ENCODE results near the gene IPPK. TPM values are rescaled to one million over a fixed set of nuclear protein-coding genes. Genes with fewer than 3 reads are reported as not detected.
A peak's percentile ranks its signal among the peaks of the same experiment; 100 is the strongest.

IPPK gene
- total RNA-seq, 3 donors from 2014 or later: 6.8 to 9.0 (median 7.7) TPM

DNA sequence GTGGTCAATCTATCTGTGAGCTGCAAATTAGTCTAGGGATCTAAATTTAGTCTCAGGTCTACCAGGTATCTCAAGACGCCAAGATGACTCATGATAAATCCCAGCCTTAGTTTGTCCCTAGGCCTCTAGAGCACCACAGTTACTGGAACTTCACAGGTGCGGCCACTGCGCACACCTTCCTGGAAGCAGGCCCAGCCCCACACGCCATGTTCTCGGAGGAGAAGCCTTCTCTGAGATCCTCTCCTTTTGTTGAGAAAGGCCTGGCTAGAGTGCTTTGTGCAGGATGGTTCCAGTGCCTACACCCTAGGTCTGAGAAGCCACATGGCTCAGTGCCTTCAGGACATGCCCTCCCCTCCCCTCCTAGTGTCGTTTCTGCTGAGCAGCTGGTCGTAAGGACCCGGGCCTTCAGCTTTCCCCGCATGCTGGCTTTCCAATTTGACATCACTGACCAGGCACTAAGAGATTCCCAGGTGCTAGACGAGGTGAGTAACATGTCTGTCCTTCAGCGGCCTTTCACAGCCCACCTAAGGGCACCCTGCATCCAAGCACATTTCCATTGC lies 51.9 kb downstream of the IPPK start:
- no peaks in the 10 kb centered on the region for H3K36me3 ChIP-seq (ENCODE audit: low read depth)
- DNase-seq (no peak), ATAC-seq (no peak)
- no peaks in the 10 kb centered on the region for H3K4me1 ChIP-seq (ENCODE audit: low read depth)
- TF ChIP-seq, protein P1, sequence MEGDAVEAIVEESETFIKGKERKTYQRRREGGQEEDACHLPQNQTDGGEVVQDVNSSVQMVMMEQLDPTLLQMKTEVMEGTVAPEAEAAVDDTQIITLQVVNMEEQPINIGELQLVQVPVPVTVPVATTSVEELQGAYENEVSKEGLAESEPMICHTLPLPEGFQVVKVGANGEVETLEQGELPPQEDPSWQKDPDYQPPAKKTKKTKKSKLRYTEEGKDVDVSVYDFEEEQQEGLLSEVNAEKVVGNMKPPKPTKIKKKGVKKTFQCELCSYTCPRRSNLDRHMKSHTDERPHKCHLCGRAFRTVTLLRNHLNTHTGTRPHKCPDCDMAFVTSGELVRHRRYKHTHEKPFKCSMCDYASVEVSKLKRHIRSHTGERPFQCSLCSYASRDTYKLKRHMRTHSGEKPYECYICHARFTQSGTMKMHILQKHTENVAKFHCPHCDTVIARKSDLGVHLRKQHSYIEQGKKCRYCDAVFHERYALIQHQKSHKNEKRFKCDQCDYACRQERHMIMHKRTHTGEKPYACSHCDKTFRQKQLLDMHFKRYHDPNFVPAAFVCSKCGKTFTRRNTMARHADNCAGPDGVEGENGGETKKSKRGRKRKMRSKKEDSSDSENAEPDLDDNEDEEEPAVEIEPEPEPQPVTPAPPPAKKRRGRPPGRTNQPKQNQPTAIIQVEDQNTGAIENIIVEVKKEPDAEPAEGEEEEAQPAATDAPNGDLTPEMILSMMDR (IDR thresholded peaks at IDR 0.05): no peak
- H3K4me3 ChIP-seq: no peak overlapping the region
- no peaks in the 10 kb centered on the region for H3K9me3 ChIP-seq
- intact Hi-C loops (cut with DNase I, micrococcal nuclease): no loop called here

DNA sequence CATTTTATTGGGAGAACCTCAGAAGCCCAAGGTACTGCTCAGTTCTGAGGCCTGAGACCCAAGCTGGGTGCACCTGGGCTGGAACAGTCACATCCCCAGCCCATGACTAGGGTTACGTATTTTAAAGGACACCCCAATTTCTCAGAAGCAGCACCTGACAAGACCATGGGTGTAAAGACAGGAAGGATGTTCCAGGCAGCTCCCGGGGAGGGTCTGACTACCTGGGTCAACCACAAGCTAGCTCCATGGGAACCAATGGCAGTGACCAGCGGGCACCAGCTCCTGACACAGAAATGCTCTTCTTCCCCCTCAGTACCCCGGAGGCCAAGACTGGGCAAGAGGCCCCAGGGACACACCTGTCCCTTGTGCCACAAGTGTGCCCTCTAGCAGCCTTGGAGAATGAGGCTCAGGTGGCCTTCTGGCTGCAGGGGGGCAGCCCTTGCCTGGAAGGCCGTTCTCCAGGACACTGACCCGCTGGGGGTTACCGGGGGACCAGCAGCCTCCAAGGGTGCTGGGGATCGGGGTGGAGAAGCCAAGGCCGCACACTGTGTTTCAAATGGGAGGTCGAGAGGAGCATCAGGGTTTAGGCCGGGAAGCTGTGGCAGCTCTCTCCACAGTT lies 52.6 kb downstream of the IPPK start:
- H3K36me3 ChIP-seq (ENCODE audit: low read depth): no peaks in the 10 kb centered on the region

DNA sequence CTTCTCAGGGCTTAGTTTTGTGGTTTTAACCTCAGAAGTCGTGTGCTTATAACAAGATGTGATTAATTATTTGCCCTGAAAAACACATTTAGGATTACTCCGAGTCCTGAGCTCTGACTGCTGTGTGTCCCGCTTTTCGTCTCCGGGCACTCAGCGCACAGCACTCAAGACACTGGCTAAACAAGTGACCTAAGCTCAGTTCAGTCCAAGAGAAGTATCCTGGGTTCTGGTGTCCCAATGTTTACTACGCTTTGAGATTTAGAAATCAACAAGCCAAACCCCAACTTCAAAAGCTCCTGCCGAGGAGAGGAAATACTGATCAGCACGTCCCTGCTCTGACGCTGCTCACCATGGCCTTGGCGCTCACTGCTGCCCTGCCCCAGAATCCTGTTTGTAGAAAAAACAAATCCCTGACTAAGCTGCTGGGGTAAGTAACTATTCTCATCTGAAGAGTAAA lies 53.2 kb downstream of the IPPK start:
- DNase-seq (no peak), ATAC-seq (peak; percentile 39)
- intact Hi-C loops (cut with DNase I, micrococcal nuclease): no loop called here
- H3K9me3 ChIP-seq: no peaks in the 10 kb centered on the region
- H3K36me3 ChIP-seq (ENCODE audit: low read depth): no peaks in the 10 kb centered on the region
- no peaks in the 10 kb centered on the region for H3K4me1 ChIP-seq (ENCODE audit: low read depth)
- TF ChIP-seq, protein P1 (IDR thresholded peaks at IDR 0.05): no peak
- no peak overlapping the region for H3K4me3 ChIP-seq

More for the DNA sequence above, 52.6 kb downstream of the IPPK start:
- no peaks in the 10 kb centered on the region for H3K9me3 ChIP-seq
- no peaks in the 10 kb centered on the region for H3K4me1 ChIP-seq (ENCODE audit: low read depth)
- TF ChIP-seq, protein P1 (IDR thresholded peaks at IDR 0.05): no peak
- H3K4me3 ChIP-seq: no peak overlapping the region
- DNase-seq: no peak
- ATAC-seq: no peak
- intact Hi-C loops (cut with DNase I, micrococcal nuclease): no loop called here

DNA sequence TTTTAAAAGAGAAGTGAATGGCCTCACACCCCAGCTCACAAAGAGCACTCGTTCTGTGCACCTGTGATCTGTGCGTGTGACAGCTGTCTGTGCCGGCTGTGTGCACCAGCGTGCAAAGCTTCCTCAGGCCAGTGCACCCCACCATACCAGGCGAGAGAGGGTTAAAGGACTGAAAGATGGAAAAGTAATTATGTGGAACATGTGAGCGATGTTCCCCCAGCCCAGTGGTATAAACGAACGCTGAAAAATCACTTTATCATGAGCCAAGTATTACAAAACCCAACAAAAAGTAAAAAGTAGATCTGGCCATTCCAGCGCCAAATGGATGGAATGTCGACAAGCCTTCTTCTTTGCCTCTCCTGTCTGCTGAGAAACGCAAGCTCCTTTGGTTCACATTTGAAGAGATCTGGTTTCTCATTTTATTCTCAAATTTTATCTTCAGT lies 53.7 kb downstream of the IPPK start:
- no peaks in the 10 kb centered on the region for H3K9me3 ChIP-seq
- H3K36me3 ChIP-seq (ENCODE audit: low read depth): no peaks in the 10 kb centered on the region
- no peaks in the 10 kb centered on the region for H3K4me1 ChIP-seq (ENCODE audit: low read depth)
- intact Hi-C loops (cut with DNase I, micrococcal nuclease): no loop called here
- TF ChIP-seq, protein P1 (IDR thresholded peaks at IDR 0.05): no peak
- ATAC-seq (no peak), DNase-seq (no peak)
- H3K4me3 ChIP-seq: no peak overlapping the region

DNA sequence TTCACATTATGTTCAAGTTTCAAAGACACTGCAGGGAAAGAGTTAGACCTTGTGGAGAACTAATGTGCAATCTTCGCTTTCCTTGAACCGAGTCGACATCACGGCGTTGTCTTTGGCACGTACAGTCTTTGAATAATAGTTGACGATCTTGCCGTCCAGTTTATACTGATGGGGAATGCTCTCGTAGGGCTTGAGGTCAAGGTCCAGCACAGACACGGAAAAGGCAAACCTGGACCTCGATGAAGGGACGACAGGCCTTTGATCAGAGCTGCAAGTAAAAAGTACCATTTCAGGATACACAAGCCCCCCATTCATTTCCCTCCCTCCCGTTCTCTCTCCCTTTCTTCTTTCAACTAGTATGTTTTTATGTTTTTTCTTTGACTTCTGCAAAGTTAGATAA lies 54.1 kb downstream of the IPPK start:
- intact Hi-C loops (cut with DNase I, micrococcal nuclease): no loop called here
- Histone ChIP-seq H3K36me3 (ENCODE audit: low read depth) (no peaks in the 10 kb centered on the region), H3K4me1 (ENCODE audit: low read depth) (no peaks in the 10 kb centered on the region)

More for the DNA sequence above, 54.1 kb downstream of the IPPK start:
- no peak for ATAC-seq
- Histone ChIP-seq H3K4me3 (no peak overlapping the region), H3K9me3 (no peaks in the 10 kb centered on the region)
- TF ChIP-seq, protein P1 (IDR thresholded peaks at IDR 0.05): no peak
- DNase-seq: no peak
